Progenitor cell of endocrine pancreas (in vitro differentiated cells): ENCODE measurements around the gene AMIGO2. TPM values are rescaled to one million over a fixed set of nuclear protein-coding genes. Genes with fewer than 3 reads are reported as not detected.
"Not testable (repeated sequence)": the region's sequence is repeated elsewhere in the genome, so short reads cannot be mapped to it uniquely, and the experiment has no call there.

Experiments
- DNase-seq: peaks from one replicate; pipeline ENCODE4 v3.0.0; 2021; ENCODE audit warnings: low spot score; ENCODE audit not compliant: unreplicated experiment
- H3K27ac Mint-ChIP-seq: 2 replicates; pipeline ENCODE4 v1.8.0; 2021; ENCODE audit warnings: mild to moderate bottlenecking, moderate library complexity, mixed read lengths
- H3K27me3 Mint-ChIP-seq: 2 replicates; pipeline ENCODE4 v1.8.0; 2021; ENCODE audit warnings: mixed read lengths
- H3K36me3 Mint-ChIP-seq: 2 replicates; pipeline ENCODE4 v1.8.0; 2022; ENCODE audit warnings: mixed read lengths; ENCODE audit not compliant: insufficient read depth
- H3K4me1 Mint-ChIP-seq: 2 replicates; pipeline ENCODE4 v1.8.0; 2021; ENCODE audit warnings: low read depth, mixed read lengths
- H3K4me3 Mint-ChIP-seq: 2 replicates; pipeline ENCODE4 v1.8.0; 2021; ENCODE audit warnings: low read depth, mild to moderate bottlenecking, moderate library complexity, mixed read lengths
- H3K9me3 Mint-ChIP-seq: 2 replicates; pipeline ENCODE4 v1.8.0; 2021; ENCODE audit warnings: low read depth, mixed read lengths
- CTCF ChIP-seq: fragments of 200-600 bp; sonication (generic); IDR thresholded peaks from one replicate; pipeline ENCODE4 v1.5.0; 2021; ENCODE audit warnings: antibody characterized with exemption, mild to moderate bottlenecking; ENCODE audit not compliant: unreplicated experiment
- total RNA-seq: library from RNA; stranded (reverse); gene quantifications from 2 replicates; pipeline ENCODE4 v1.2.1, GENCODE V29; 2021

The AMIGO2 gene
- total RNA-seq, 1 donor from 2014 or later = 10.7 TPM

GRCh38 chr12:47065546-47065945 is 14.2 kb downstream of the AMIGO2 start:
- no peak overlapping the region for H3K27ac Mint-ChIP-seq
- H3K9me3 Mint-ChIP-seq = no peaks in the 10 kb centered on the region
- no peaks in the 10 kb centered on the region for H3K36me3 Mint-ChIP-seq
- no peak overlapping the region for H3K4me3 Mint-ChIP-seq
- DNase-seq = no peak
- TF ChIP-seq CTCF = no peak
- H3K27me3 Mint-ChIP-seq = no peaks in the 10 kb centered on the region
- H3K4me1 Mint-ChIP-seq = peaks cover 14% of the 10 kb centered on the region

- not testable (repeated sequence) for DNase-seq, H3K36me3 Mint-ChIP-seq, H3K27me3 Mint-ChIP-seq, H3K4me1 Mint-ChIP-seq, H3K27ac Mint-ChIP-seq, H3K4me3 Mint-ChIP-seq
- H3K9me3 Mint-ChIP-seq = peaks cover 15% of the 10 kb centered on the region
Measured at GRCh38 chr12:47058640-47059039, 21.1 kb downstream of the AMIGO2 start.

- not testable (repeated sequence) for DNase-seq
Measured at GRCh38 chr12:47056944-47057343, 22.8 kb downstream of the AMIGO2 start.

GRCh38 chr12:47055856-47056255 is 23.9 kb downstream of the AMIGO2 start:
- H3K4me1 Mint-ChIP-seq, H3K27me3 Mint-ChIP-seq, DNase-seq, H3K36me3 Mint-ChIP-seq, H3K4me3 Mint-ChIP-seq, H3K27ac Mint-ChIP-seq: not testable (repeated sequence)
- peaks cover 25% of the 10 kb centered on the region for H3K9me3 Mint-ChIP-seq

More at GRCh38 chr12:47056944-47057343, 22.8 kb downstream of the AMIGO2 start:
- H3K27me3 Mint-ChIP-seq, H3K4me1 Mint-ChIP-seq, H3K4me3 Mint-ChIP-seq, H3K27ac Mint-ChIP-seq, H3K36me3 Mint-ChIP-seq: not testable (repeated sequence)
- peaks cover 17% of the 10 kb centered on the region for H3K9me3 Mint-ChIP-seq

GRCh38 chr12:47054659-47055058 is 25.1 kb downstream of the AMIGO2 start:
- DNase-seq = no peak
- TF ChIP-seq CTCF = no peak
- Mint-ChIP-seq H3K4me3 (no peak overlapping the region), H3K9me3 (peaks cover 29% of the 10 kb centered on the region), H3K4me1 (no peaks in the 10 kb centered on the region), H3K27me3 (no peaks in the 10 kb centered on the region), H3K36me3 (peaks cover 6% of the 10 kb centered on the region), H3K27ac (no peak overlapping the region)

GRCh38 chr12:47053961-47054360 is 25.8 kb downstream of the AMIGO2 start:
- Mint-ChIP-seq H3K27me3 (no peaks in the 10 kb centered on the region), H3K27ac (no peak overlapping the region), H3K4me3 (no peak overlapping the region), H3K4me1 (no peaks in the 10 kb centered on the region), H3K9me3 (peaks cover 30% of the 10 kb centered on the region), H3K36me3 (peaks cover 6% of the 10 kb centered on the region)
- TF ChIP-seq CTCF = no peak
- DNase-seq = no peak

- DNase-seq = no peak
- no peak overlapping the region for H3K27ac Mint-ChIP-seq
- H3K4me3 Mint-ChIP-seq = no peak overlapping the region
- no peak for TF ChIP-seq CTCF
- H3K9me3 Mint-ChIP-seq = peaks cover 31% of the 10 kb centered on the region
- H3K4me1 Mint-ChIP-seq = no peaks in the 10 kb centered on the region
- peaks cover 6% of the 10 kb centered on the region for H3K36me3 Mint-ChIP-seq
- H3K27me3 Mint-ChIP-seq = no peaks in the 10 kb centered on the region
Measured at GRCh38 chr12:47052274-47052673, 27.5 kb downstream of the AMIGO2 start.

- not testable (repeated sequence) for H3K4me1 Mint-ChIP-seq, H3K27me3 Mint-ChIP-seq, H3K36me3 Mint-ChIP-seq, H3K4me3 Mint-ChIP-seq, DNase-seq, H3K27ac Mint-ChIP-seq
- H3K9me3 Mint-ChIP-seq = peaks cover 27% of the 10 kb centered on the region
Measured at GRCh38 chr12:47051291-47051690, 28.5 kb downstream of the AMIGO2 start.
